ENCODE results near the gene LEKR1.

The LEKR1 gene

GRCh38 chr3:157086775-157087174, 260.6 kb downstream of the LEKR1 start:
- Histone ChIP-seq H3K27me3 (ENCODE audit: low read depth, low read length) (no peaks in the 10 kb centered on the region), H3K4me1 (ENCODE audit: low read length) (peaks cover 57% of the 10 kb centered on the region)

GRCh38 chr3:157087373-157087772, 261.2 kb downstream of the LEKR1 start:
- 0 out of 2 replicates have a peak overlapping the region, but pooled peaks have one; percentile 91 for H3K27ac ChIP-seq (ENCODE audit: low read length)
- H3K4me3 ChIP-seq (ENCODE audit: low read length), result peak overlapping the region; percentile 77; the same call in 1 of the 2 replicates
- no peaks in the 10 kb centered on the region for H4K20me1 ChIP-seq (ENCODE audit: insufficient read depth, low read length)
- no peaks in the 10 kb centered on the region for H3K79me2 ChIP-seq (ENCODE audit: low read length)
- H3K4me1 ChIP-seq (ENCODE audit: low read length), result peaks cover 58% of the 10 kb centered on the region
- no peak overlapping the region for H3K9ac ChIP-seq (ENCODE audit: low read length)
- TF ChIP-seq CTCF (IDR thresholded peaks at IDR 0.05; ENCODE audit: low read depth, low read length), result no peak
- no peak for TF ChIP-seq EZH2phosphoT487 (IDR thresholded peaks at IDR 0.05; ENCODE audit: low read depth)
- peak overlapping the region; percentile 99 for H3K4me2 ChIP-seq (ENCODE audit: low read length)
- no peaks in the 10 kb centered on the region for H3K9me3 ChIP-seq (ENCODE audit: insufficient read depth, low read length)
- no peaks in the 10 kb centered on the region for H3K27me3 ChIP-seq (ENCODE audit: low read depth, low read length)
- H3K36me3 ChIP-seq (replicated peaks; ENCODE audit: low read depth, low read length), result no peaks in the 10 kb centered on the region
- no peak overlapping the region for H2AFZ ChIP-seq (ENCODE audit: low read depth, low read length)

More at GRCh38 chr3:157086775-157087174, 260.6 kb downstream of the LEKR1 start:
- H3K79me2 ChIP-seq (ENCODE audit: low read length), result no peaks in the 10 kb centered on the region
- TF ChIP-seq CTCF (IDR thresholded peaks at IDR 0.05; ENCODE audit: low read depth, low read length) (no peak), EZH2phosphoT487 (IDR thresholded peaks at IDR 0.05; ENCODE audit: low read depth) (no peak)
- peak overlapping the region; percentile 6; the same call in 1 of the 2 replicates for H3K4me3 ChIP-seq (ENCODE audit: low read length)
- no peak overlapping the region for H3K9ac ChIP-seq (ENCODE audit: low read length)
- no peaks in the 10 kb centered on the region for H3K9me3 ChIP-seq (ENCODE audit: insufficient read depth, low read length)
- H3K4me2 ChIP-seq (ENCODE audit: low read length), result peak overlapping the region; percentile 37
- peak overlapping the region; percentile 49; the same call in 1 of the 2 replicates for H2AFZ ChIP-seq (ENCODE audit: low read depth, low read length)
- no peaks in the 10 kb centered on the region for H4K20me1 ChIP-seq (ENCODE audit: insufficient read depth, low read length)
- no peaks in the 10 kb centered on the region for H3K36me3 ChIP-seq (replicated peaks; ENCODE audit: low read depth, low read length)
- H3K27ac ChIP-seq (ENCODE audit: low read length), result no peak overlapping the region

- Histone ChIP-seq H3K36me3 (replicated peaks; ENCODE audit: low read depth, low read length) (no peaks in the 10 kb centered on the region), H2AFZ (ENCODE audit: low read depth, low read length) (no peak overlapping the region), H3K9me3 (ENCODE audit: insufficient read depth, low read length) (no peaks in the 10 kb centered on the region), H3K4me1 (ENCODE audit: low read length) (peaks cover 65% of the 10 kb centered on the region), H3K9ac (ENCODE audit: low read length) (peak overlapping the region; percentile 77), H3K4me2 (ENCODE audit: low read length) (peak overlapping the region; percentile 99), H3K79me2 (ENCODE audit: low read length) (no peaks in the 10 kb centered on the region), H4K20me1 (ENCODE audit: insufficient read depth, low read length) (no peaks in the 10 kb centered on the region), H3K4me3 (ENCODE audit: low read length) (peak overlapping the region; percentile 77), H3K27me3 (ENCODE audit: low read depth, low read length) (no peaks in the 10 kb centered on the region), H3K27ac (ENCODE audit: low read length) (peak overlapping the region; percentile 91)
- TF ChIP-seq EZH2phosphoT487 (IDR thresholded peaks at IDR 0.05; ENCODE audit: low read depth), result no peak
- no peak for TF ChIP-seq CTCF (IDR thresholded peaks at IDR 0.05; ENCODE audit: low read depth, low read length)
Observed at GRCh38 chr3:157087780-157088600, 261.8 kb downstream of the LEKR1 start.

- Histone ChIP-seq H3K27me3 (ENCODE audit: low read depth, low read length) (no peaks in the 10 kb centered on the region), H3K4me2 (ENCODE audit: low read length) (peak overlapping the region; percentile 99), H3K4me1 (ENCODE audit: low read length) (peaks cover 70% of the 10 kb centered on the region), H3K27ac (ENCODE audit: low read length) (peak overlapping the region; percentile 91), H4K20me1 (ENCODE audit: insufficient read depth, low read length) (no peaks in the 10 kb centered on the region), H3K79me2 (ENCODE audit: low read length) (no peaks in the 10 kb centered on the region), H3K4me3 (ENCODE audit: low read length) (peak overlapping the region; percentile 77), H2AFZ (ENCODE audit: low read depth, low read length) (peak overlapping the region; percentile 89), H3K9ac (ENCODE audit: low read length) (peak overlapping the region; percentile 77), H3K36me3 (replicated peaks; ENCODE audit: low read depth, low read length) (no peaks in the 10 kb centered on the region), H3K9me3 (ENCODE audit: insufficient read depth, low read length) (no peaks in the 10 kb centered on the region)
- 0 out of 2 replicates have a peak, but pooled peaks have one; percentile 14 for TF ChIP-seq CTCF (IDR thresholded peaks at IDR 0.05; ENCODE audit: low read depth, low read length)
- TF ChIP-seq EZH2phosphoT487 (IDR thresholded peaks at IDR 0.05; ENCODE audit: low read depth), result no peak
Observed at GRCh38 chr3:157088601-157089454, 262.7 kb downstream of the LEKR1 start.

Measured in OCI-LY3 (cell line).